ENCODE data around the gene TNIK.
A peak's percentile ranks its signal among the peaks of the same experiment; 100 is the strongest.

The TNIK gene

GRCh38 chr3:171044384-171044783, 415.8 kb downstream of the TNIK start:
- DNase-seq (ENCODE audit: low read depth in 2 of 2), result no peak

- no peak for DNase-seq (ENCODE audit: low read depth in 2 of 2)
Measured at GRCh38 chr3:171039674-171040073, 420.5 kb downstream of the TNIK start.

- DNase-seq (ENCODE audit: low read depth in 2 of 2), result no peak
Measured at GRCh38 chr3:171038342-171038741, 421.9 kb downstream of the TNIK start.

GRCh38 chr3:171028779-171029232, 431.4 kb downstream of the TNIK start:
- DNase-seq (ENCODE audit: low read depth in 2 of 2), result peak; percentile 83 to 85

GRCh38 chr3:171028025-171028778, 432.0 kb downstream of the TNIK start:
- DNase-seq (ENCODE audit: low read depth in 2 of 2), result peak; percentile 89

- DNase-seq (ENCODE audit: low read depth in 2 of 2), result no peak
Measured at GRCh38 chr3:171026597-171027293, 433.5 kb downstream of the TNIK start, which contains the start of gene SLC2A2. TSS of gene SLC2A2 (minus strand) at chr3:171026720. CDS start at chr3:171026670, 50 bp downstream.

GRCh38 chr3:171023566-171023965, 436.6 kb downstream of the TNIK start:
- DNase-seq (ENCODE audit: low read depth in 2 of 2), result no peak

- no peak for DNase-seq (ENCODE audit: low read depth in 2 of 2)
Measured at GRCh38 chr3:171021377-171021776, 438.8 kb downstream of the TNIK start.

GRCh38 chr3:171018156-171018935, 441.9 kb downstream of the TNIK start:
- DNase-seq (ENCODE audit: low read depth in 2 of 2), result no peak

- no peak for DNase-seq (ENCODE audit: low read depth in 2 of 2)
Measured at GRCh38 chr3:171013822-171014748, 446.1 kb downstream of the TNIK start.

- DNase-seq (ENCODE audit: low read depth in 2 of 2), result no peak
Measured at GRCh38 chr3:171011873-171012336, 448.3 kb downstream of the TNIK start.
